SK-N-SH treated with all-trans-retinoic acid at 6 μM for 48 hours (cell line): ENCODE data around the gene MRPS14.

Experiments used
- ATAC-seq: fragments of 200-7000 bp; cut with Tn5 transposase; 3 replicates; pipeline ENCODE4 v1.9.1; 2020; ENCODE audit warnings: mild to moderate bottlenecking, moderate library complexity
- ARNTL ChIP-seq: fragments of 450-650 bp; formaldehyde crosslinking; IDR thresholded peaks from 2 replicates; pipeline ENCODE4 v1.5.0; 2020; ENCODE audit warnings: low read depth, mild to moderate bottlenecking, moderate library complexity, borderline replicate concordance
- BACH2 ChIP-seq: fragments of 250-450 bp; sonication (Bioruptor Pico); IDR thresholded peaks from 2 replicates; pipeline ENCODE4 v1.9.0; 2021; ENCODE audit warnings: mild to moderate bottlenecking, borderline replicate concordance
- CREB5 ChIP-seq: fragments of 250-450 bp; sonication (Bioruptor Pico); IDR thresholded peaks from 2 replicates; pipeline ENCODE4 v1.5.1; 2020; ENCODE audit warnings: low read depth, mild to moderate bottlenecking, moderate library complexity
- CSDC2 ChIP-seq: fragments of 250-450 bp; sonication (Bioruptor Pico); IDR thresholded peaks from 2 replicates; pipeline ENCODE4 v1.5.0; 2020; ENCODE audit warnings: mild to moderate bottlenecking, moderate library complexity
- CSRNP3 ChIP-seq: fragments of 250-450 bp; sonication (Bioruptor Pico); IDR thresholded peaks from 2 replicates; pipeline ENCODE4 v1.5.1; 2021; ENCODE audit warnings: mild to moderate bottlenecking, moderate library complexity
- ESRRG ChIP-seq: fragments of 250-450 bp; sonication (Bioruptor Pico); IDR thresholded peaks from 2 replicates; pipeline ENCODE4 v1.6.1; 2021; ENCODE audit warnings: mild to moderate bottlenecking
- GLIS3 ChIP-seq: fragments of 250-450 bp; sonication (Bioruptor Pico); IDR thresholded peaks from 2 replicates; pipeline ENCODE4 v1.5.0; 2020; ENCODE audit warnings: mild to moderate bottlenecking, moderate library complexity
- ISL1 ChIP-seq: fragments of 250-450 bp; sonication (Bioruptor Pico); IDR thresholded peaks from 2 replicates; pipeline ENCODE4 v2.1.2; 2022; ENCODE audit warnings: mild to moderate bottlenecking, moderate library complexity
- OSR1 ChIP-seq: fragments of 250-450 bp; sonication (Bioruptor Pico); IDR thresholded peaks from 2 replicates; pipeline ENCODE4 v1.8.0; 2022; ENCODE audit warnings: moderate library complexity, mild to moderate bottlenecking, inconsistent platforms
- PATZ1 ChIP-seq: fragments of 250-450 bp; sonication (Bioruptor Pico); IDR thresholded peaks from 2 replicates; pipeline ENCODE4 v1.8.0; 2020; ENCODE audit warnings: mild to moderate bottlenecking, moderate library complexity, borderline replicate concordance
- POU6F1 ChIP-seq: fragments of 250-450 bp; sonication (Bioruptor Pico); IDR thresholded peaks from 2 replicates; pipeline ENCODE4 v1.8.0; 2021; ENCODE audit warnings: low read depth, mild to moderate bottlenecking, moderate library complexity, borderline replicate concordance
- PPARA ChIP-seq: fragments of 250-450 bp; sonication (Bioruptor Pico); IDR thresholded peaks from 2 replicates; pipeline ENCODE4 v1.5.0; 2020; ENCODE audit warnings: mild to moderate bottlenecking, borderline replicate concordance
- RARB ChIP-seq: fragments of 250-450 bp; sonication (Bioruptor Pico); IDR thresholded peaks from 2 replicates; pipeline ENCODE4 v1.8.0; 2021; ENCODE audit warnings: mild to moderate bottlenecking, moderate library complexity
- SNAI2 ChIP-seq: fragments of 250-450 bp; sonication (Bioruptor Pico); IDR thresholded peaks from 2 replicates; pipeline ENCODE4 v1.5.0; 2020; ENCODE audit warnings: mild to moderate bottlenecking, moderate library complexity
- TCF4 ChIP-seq: fragments of 250-450 bp; sonication (Bioruptor Pico); IDR thresholded peaks from 2 replicates; pipeline ENCODE4 v1.8.0; 2021; ENCODE audit warnings: mild to moderate bottlenecking, moderate library complexity, borderline replicate concordance
- TOX ChIP-seq: fragments of 250-450 bp; sonication (Bioruptor Pico); IDR thresholded peaks from 2 replicates; pipeline ENCODE4 v1.8.0; 2021; ENCODE audit warnings: mild to moderate bottlenecking, moderate library complexity, borderline replicate concordance
- ZC3H10 ChIP-seq: fragments of 250-450 bp; sonication (Bioruptor Pico); IDR thresholded peaks from 2 replicates; pipeline ENCODE4 v1.5.1; 2021; ENCODE audit warnings: mild to moderate bottlenecking, moderate library complexity
- ZFP3 ChIP-seq: fragments of 250-450 bp; sonication (Bioruptor Pico); IDR thresholded peaks from 2 replicates; pipeline ENCODE4 v1.5.0; 2020; ENCODE audit warnings: mild to moderate bottlenecking, moderate library complexity
- ZFP30 ChIP-seq: fragments of 450-650 bp; formaldehyde crosslinking; IDR thresholded peaks from 2 replicates; pipeline ENCODE4 v1.5.0; 2022; ENCODE audit warnings: mild to moderate bottlenecking, moderate library complexity
- ZNF565 ChIP-seq: fragments of 450-650 bp; formaldehyde crosslinking; conservative IDR thresholded peaks from 2 replicates; pipeline ENCODE4 v1.5.0; 2020; ENCODE audit warnings: low read depth, mild to moderate bottlenecking, moderate library complexity
- ZNF8 ChIP-seq: fragments of 450-650 bp; formaldehyde crosslinking; IDR thresholded peaks from 2 replicates; pipeline ENCODE4 v1.5.0; 2020; ENCODE audit warnings: mild to moderate bottlenecking, moderate library complexity

MRPS14 gene

GRCh38 chr1:174997041-174997440 lies 26.2 kb downstream of the MRPS14 start (continued):
- TF ChIP-seq POU6F1 (CRISPR knock-in tag), result no peak
- TF ChIP-seq ARNTL (CRISPR knock-in tag), result no peak
- no peak for TF ChIP-seq PPARA (CRISPR knock-in tag)
- no peak for TF ChIP-seq ZNF8 (CRISPR knock-in tag)
- no peak for TF ChIP-seq ZC3H10 (CRISPR knock-in tag)
- TF ChIP-seq CSDC2 (CRISPR knock-in tag), result no peak
- no peak for TF ChIP-seq ZFP30
- no peak for TF ChIP-seq TCF4
- no peak for TF ChIP-seq BACH2 (CRISPR knock-in tag)
- TF ChIP-seq GLIS3 (CRISPR knock-in tag), result no peak
- no peak for TF ChIP-seq OSR1
- TF ChIP-seq, all 23 proteins: peak for 0

- TF ChIP-seq ZC3H10 (CRISPR knock-in tag), result peak; percentile 74; the same call in 1 of the 2 replicates
- TF ChIP-seq CSDC2 (CRISPR knock-in tag), result no peak
- peak; percentile 12; the same call in 1 of the 2 replicates for TF ChIP-seq TOX (CRISPR knock-in tag)
- TF ChIP-seq, all 23 proteins: peak for 2
- no peak for ATAC-seq
Observed at GRCh38 chr1:174996476-174996875, 26.7 kb downstream of the MRPS14 start.

- TF ChIP-seq ZFP3 (CRISPR knock-in tag) (no peak), ZC3H10 (CRISPR knock-in tag) (no peak), SNAI2 (CRISPR knock-in tag) (no peak), PPARA (CRISPR knock-in tag) (no peak), ARNTL (CRISPR knock-in tag) (no peak), RARB (CRISPR knock-in tag) (no peak), ESRRG (CRISPR knock-in tag) (no peak), ZFP30 (no peak), BACH2 (CRISPR knock-in tag) (no peak), TCF4 (no peak), CSDC2 (CRISPR knock-in tag) (no peak), CSRNP3 (CRISPR knock-in tag) (no peak), POU6F1 (CRISPR knock-in tag) (no peak), OSR1 (no peak), ZNF565 (CRISPR knock-in tag) (no peak), GLIS3 (CRISPR knock-in tag) (no peak), ZNF8 (CRISPR knock-in tag) (no peak), CREB5 (CRISPR knock-in tag) (no peak)
- no peak for ATAC-seq
Observed at GRCh38 chr1:174995916-174996315, 27.3 kb downstream of the MRPS14 start.

- ATAC-seq, result no peak
- no peak for TF ChIP-seq ZFP30
- no peak for TF ChIP-seq ZNF8 (CRISPR knock-in tag)
- TF ChIP-seq CSRNP3 (CRISPR knock-in tag), result no peak
- no peak for TF ChIP-seq CREB5 (CRISPR knock-in tag)
- no peak for TF ChIP-seq PATZ1 (CRISPR knock-in tag)
- TF ChIP-seq POU6F1 (CRISPR knock-in tag), result no peak
- TF ChIP-seq BACH2 (CRISPR knock-in tag), result no peak
- no peak for TF ChIP-seq ISL1 (CRISPR knock-in tag)
- TF ChIP-seq ZFP3 (CRISPR knock-in tag), result no peak
- no peak for TF ChIP-seq PPARA (CRISPR knock-in tag)
- TF ChIP-seq TOX (CRISPR knock-in tag), result no peak
Observed at GRCh38 chr1:174995121-174995520, 28.1 kb downstream of the MRPS14 start.
